ENCODE results near the gene RBMS3.

- TF ChIP-seq CTCF (IDR thresholded peaks at IDR 0.05) (no peak), POLR2A (IDR thresholded peaks at IDR 0.05) (no peak), POLR2AphosphoS5 (IDR thresholded peaks at IDR 0.05) (no peak), EP300 (IDR thresholded peaks at IDR 0.05) (no peak)
These were observed 55.1 kb downstream of the RBMS3 start for GRCh38 chr3:29335943-29336342.
